Activated CD4-positive, alpha-beta T cell treated with anti-CD3 and anti-CD28 coated beads, Interleukin-2, amount 50 U/mL, for 1 hour (primary cell): Measurements from ENCODE around the gene SPAG4.

Experiments
- DNase-seq: peaks from one replicate; pipeline ENCODE4 v3.0.0-alpha.2; 2020

SPAG4 gene

DNA sequence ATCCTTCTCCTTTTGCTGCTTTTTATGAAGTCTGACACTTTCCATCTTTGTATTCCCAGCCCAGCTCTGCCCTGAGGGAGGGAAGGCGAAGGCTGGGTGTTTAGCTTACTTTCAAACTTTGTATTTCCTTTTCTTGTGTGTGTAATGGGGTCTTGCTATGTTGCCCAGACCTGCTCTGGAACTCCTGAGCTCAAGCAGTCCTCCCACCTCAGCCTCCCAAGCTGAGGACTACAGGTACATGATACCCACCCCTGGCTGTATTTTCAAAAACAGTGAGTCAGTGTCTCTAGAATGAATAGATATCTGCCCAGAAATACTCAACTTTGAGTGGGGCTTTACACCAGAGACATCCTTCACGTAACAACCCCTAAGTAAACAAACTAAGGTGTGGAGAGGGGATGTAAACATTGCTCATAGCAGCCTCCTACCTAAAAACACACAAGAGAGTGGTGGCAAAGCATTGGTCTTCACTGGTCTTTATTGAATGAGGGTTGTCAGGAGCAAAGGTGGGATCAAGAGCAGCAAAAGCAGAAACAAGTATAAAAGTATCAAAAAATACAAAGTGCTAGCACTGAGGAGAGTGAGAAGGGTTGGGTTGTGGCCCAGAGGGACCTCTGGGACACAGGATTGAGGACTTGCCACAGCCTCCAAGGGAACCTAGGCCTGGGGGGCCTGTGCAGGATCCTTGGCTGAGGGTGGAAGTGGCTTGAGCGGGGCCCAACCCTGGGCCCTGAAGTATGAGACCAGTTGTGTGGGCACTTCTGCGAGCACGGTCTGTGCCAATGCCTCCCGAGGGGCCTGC lies 10.2 kb downstream of the SPAG4 start:
- no peak for DNase-seq

DNA sequence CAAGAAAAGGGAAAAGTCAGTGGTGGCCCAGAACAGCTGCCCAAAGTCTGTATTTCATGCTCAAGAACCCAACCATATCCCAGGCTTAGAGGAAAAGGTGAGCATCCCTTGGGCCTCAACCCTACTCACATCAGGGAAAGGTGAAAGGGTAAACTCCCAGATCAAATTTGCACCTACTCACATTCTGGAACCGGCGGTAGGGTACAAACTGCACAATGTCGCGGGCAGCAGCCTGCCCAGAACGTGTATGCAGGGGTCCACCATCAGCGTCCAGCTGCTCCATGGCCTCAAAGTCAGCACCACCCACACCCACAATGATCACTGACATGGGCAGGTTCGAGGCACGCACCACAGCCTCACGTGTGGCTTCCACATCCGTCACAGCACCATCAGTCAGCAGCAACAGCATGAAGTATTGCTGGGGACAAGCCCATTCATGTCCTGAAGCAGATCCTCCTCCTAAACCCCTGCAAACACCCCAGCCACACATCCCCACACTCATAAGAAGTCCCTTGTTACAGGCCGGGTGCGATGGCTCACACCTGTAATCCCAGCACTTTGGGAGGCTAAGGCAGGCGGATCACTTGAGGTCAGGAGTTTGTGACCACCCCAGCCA lies 10.9 kb downstream of the SPAG4 start:
- DNase-seq, result no peak

DNA sequence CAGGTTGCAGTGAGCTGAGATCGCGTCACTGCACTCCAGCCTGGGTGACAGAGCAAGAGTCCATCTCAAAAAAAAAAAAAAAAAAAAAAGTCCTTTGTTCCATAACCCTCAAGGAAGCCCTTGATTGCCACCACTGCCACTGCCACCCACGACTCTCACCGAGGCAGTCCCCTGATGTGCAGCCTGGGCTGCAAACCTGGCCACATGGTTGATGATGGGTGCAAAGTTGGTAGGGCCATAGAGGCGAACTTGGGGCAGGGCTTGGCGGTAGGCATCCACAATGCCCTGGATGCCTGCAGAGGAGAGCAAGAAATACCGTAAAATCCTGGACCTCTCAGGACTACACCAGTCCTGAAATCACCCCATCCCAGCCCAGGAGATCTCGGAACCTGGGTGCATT lies 11.5 kb downstream of the SPAG4 start:
- DNase-seq, result no peak

DNA sequence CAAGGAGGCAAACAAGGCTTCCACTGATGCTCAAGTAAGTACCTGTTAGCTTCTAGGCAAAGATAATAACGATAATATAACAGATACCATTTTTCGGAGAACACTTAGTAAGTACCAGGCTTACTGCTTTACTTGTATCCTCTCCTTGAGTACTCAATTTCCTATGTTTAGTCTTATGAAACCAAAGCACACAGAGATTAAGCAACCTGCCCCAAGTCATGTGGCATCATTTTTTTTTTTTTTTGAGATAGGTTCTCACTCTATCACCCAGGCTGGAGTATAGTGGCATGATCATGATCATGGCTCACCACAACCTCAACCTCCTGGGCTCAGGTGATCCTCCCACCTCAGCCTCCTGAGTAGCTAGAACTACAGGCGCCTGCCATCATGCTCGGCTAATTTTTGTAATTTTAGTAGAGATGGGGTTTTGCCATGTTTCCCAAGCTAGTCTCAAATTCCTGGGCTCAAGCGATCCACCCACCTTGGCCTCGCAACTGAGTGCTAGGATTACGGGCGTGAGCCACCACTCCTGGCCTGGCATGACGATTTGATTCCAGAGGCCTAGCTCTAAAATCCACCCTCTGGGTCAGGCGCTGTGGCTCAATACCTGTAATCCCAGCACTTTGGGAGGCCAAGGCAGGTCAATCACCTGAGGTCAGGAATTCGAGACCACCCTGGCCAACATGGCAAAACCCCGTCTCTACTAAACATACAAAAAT lies 14.0 kb downstream of the SPAG4 start:
- no peak for DNase-seq

DNA sequence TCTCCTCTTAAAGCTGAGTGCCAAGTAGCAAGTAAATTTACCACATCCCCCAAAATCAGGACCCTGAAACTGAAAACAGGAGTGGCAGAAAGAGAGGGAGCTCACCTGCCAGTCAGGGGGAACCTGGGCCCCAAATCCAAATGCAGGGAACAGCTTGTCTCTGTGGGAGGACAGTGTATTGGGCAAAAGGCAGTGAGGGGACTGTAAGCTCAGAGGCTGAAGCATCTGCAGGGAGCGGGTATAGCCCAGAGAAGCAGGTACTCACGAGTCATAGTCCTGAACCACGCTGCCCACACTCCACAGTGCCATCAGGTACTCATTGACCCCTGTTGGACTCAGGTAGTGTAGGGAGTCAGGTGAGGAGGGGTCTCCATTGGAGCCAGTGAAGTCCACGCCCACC lies 15.0 kb downstream of the SPAG4 start:
- no peak for DNase-seq

DNA sequence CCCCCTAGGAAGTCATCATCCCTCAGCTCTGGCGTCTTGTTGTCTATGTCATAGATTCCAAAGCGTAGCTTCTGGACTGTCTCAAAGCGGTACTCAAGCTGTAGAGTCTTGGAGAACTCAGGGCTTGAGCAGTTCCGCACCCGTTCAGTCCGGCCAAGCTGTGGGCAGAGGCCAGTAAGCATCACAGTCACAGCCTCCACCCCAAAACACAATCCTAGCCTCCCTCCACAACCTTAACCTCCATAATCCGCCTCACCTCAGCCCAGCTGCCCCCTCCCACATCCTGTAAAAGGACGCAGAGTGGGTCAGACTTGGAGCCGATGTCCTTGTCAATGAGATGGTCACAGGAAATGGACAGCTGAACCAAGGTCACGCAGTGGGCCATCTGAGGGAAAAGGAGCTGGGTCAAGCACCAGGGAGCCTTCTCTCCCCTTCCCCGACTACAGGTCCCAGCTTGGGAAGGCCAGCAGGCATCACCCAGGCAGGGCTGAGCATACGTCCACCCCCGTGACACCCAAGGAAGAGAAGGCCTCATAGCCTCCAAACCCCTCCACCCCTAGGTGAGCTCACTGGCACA lies 17.0 kb downstream of the SPAG4 start:
- no peak for DNase-seq

DNA sequence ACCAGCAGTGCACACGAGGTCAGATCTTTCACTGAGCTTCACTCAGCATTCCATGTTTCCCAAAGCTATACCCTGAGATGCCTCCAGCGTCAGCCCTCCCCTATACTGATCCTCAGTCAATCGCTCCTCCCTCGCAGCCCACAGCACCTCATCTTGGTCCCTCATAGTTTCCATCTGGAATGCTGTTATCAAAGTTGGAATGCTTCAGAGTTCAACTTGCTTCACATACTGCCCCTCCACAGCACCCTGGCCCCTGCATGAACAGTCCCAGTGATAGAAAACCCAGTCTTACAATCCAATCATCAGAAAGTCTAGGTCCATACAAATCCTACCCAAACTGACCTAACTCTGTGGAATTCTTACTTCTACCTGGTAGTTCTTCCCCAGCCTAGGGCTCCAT lies 20.0 kb downstream of the SPAG4 start:
- DNase-seq, result no peak

DNA sequence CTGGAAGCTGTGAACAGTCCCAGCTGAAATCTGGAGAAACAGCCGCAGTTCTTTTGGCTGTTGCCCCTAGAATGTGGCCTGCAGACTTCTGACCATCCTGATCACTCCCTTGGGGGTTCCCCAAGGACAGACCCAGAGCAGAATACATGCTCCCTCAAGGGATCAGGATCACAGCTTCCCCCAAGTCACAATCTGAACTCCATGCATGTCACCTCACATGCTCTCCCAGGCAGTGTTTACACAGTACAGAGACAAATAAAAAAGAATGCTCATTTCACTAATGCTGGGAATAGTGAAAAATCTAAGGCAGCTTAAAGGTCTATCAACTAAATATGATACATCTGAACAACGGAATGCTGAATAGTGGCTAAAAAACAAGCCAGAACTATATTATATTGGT lies 20.5 kb downstream of the SPAG4 start:
- DNase-seq, result no peak

DNA sequence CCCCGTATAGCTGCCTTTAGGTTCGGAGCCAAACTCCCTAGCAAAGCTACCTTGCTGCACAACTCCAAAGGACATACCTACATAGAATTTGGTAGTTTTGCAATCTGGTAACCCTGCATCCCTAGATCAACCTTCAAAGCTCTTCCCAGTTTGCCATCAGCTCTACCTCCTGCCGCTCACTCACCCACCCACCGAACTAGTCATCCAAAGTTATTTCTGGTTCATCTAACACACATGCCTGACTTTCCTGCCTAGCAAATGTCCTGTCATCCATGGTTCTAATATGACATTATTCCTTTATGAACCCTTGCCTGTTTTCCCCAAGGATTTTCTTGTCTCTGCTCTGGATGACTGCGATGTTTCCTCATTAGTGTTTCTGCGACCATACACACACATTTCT lies 21.6 kb downstream of the SPAG4 start:
- no peak for DNase-seq

DNA sequence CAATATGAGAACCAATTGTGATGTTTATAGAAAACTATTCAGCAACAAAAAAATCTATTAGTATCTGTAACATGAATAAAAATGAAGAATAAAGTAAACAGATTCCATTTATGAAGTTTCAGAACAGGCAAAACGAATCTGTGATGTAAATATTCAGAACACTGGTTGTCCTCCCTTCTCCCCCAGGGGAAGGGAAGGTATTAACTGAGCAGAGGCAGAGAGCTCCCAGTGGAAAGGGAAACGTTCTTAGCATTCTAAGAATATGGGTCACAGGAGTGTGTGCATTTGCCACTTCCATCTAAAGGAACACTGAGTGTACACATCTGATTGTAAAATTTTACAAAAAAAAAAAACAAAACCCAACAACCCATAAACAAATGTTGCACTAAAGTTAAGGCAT lies 23.1 kb downstream of the SPAG4 start:
- DNase-seq, result no peak

DNA sequence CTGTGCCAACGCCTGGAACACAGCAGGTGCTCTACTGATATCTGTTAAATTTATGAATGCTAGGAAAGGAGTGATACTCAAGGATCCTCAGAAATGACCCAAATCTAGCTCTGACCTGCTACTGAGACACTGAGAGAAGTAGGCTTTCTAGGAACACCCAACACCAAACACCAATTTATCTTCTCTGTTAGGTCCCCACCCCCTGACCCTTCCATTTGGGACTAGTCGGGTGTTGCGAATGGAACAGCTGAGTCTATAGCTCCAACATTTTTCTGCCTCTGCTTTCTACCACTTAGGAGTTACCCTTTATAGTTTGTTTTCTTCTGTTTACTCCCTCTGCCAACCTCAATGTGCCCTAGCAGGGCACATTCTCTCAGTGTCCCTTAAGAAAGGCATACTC lies 25.1 kb downstream of the SPAG4 start:
- no peak for DNase-seq

DNA sequence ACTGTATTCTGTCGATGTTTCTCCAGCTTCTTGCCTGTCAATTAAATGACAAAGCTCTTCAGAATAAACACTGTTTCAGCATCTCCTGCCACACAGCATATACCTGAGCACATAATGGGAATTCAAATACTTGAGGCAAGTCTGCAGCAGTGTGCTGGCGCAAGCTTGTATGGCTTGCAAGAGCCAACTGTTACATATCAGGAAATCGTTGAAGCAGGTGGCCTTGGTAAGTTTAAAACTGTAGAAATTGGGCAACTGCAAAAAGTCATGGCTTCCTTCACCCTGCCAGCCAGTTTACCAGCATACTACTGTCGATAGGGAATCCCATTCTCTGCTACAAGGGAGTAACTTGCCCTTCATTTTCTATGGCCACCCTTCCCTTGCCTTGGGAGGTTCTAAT lies 26.1 kb downstream of the SPAG4 start:
- DNase-seq, result no peak

DNA sequence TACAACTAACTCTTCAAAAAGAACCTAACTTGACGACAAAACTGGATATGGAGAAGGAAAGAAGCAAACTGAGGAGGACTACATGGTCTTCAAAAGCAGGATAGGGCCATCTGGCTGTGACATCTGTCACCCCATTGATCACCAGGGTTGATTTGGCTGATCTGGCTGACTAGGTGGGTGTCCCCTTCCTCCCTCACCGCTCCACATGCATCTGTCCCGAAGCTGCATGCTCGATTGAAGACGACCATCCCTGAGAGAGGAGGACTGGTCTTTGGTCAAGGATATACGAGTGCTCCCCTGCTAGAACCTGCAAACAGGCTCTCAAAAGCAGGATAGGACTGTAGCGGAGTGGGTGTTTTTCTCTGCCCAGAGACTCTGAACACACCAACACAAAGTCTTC lies 27.4 kb downstream of the SPAG4 start:
- DNase-seq, result no peak

DNA sequence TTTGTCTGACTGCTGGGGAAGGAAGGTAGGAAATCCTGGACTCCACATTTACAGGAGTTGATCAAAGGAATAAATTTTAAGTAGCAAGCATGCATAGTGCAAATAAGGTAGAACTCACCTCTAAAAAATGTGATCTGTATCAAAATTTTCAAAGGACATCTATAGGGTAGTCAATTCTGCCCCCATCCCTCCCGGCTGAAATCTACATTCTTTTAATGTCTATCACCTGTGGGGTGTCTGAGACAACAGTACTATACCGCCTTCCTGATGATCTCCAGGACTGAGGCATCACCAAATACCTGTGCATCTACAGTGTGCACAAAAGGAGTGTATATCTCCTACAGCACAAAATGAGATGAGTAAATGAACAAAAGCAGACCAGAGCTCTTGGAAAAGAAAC lies 29.2 kb downstream of the SPAG4 start:
- DNase-seq, result no peak

DNA sequence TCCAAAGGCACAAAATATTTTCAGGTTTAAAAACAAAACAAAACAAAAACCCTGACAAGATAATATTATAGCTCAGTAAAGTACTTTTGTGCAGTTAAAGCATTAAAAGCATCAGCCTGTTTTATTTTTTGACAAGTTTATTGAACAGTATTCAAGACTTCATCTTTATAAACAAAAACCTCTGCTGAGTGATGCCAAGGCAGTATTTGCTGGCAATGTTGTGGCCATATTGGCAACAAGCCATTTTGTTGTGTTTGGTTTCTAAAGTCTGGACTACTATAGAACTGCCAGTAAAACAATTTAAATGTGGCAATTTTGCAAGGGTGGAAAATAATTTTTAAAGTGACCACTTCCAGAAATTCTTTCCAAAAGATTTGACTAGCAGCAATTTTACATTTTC lies 33.2 kb downstream of the SPAG4 start:
- DNase-seq, result no peak

DNA sequence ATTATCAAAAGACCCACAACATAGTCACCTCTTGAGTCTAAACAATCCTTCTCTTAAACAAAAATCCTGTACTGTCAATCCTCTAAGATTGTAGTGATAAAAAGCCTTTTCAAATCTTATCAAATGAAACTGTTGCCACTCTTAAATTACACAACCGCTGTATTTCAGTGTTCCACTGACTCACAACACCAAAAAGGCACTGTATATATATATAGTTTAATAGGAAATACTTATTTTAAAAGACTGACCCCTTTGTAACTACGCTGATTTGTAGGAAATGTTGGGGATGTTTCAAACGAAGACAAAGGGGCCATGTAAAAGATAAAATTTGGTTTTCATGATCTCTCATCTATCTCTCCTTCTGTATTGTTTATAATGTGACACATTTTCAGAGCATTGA lies 35.0 kb downstream of the SPAG4 start:
- DNase-seq, result no peak

DNA sequence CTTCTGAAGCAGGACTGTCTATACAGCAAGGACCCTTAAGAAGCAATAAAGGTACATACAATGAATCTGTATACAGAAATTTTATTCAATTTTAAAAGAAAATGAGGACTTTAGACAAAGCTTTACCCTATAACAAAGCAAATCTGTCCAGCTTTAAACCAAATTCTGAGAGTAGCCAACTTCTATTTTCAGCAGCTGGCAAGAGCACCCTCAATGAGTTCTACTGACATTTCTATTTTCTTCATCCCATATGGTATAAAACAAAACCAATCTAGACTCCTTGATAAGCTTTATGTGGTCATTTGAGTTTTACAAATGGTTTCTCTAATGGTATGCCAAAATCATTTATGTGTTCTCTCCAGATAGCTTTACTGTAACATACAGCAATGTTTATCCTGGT lies 36.3 kb downstream of the SPAG4 start:
- DNase-seq, result no peak

DNA sequence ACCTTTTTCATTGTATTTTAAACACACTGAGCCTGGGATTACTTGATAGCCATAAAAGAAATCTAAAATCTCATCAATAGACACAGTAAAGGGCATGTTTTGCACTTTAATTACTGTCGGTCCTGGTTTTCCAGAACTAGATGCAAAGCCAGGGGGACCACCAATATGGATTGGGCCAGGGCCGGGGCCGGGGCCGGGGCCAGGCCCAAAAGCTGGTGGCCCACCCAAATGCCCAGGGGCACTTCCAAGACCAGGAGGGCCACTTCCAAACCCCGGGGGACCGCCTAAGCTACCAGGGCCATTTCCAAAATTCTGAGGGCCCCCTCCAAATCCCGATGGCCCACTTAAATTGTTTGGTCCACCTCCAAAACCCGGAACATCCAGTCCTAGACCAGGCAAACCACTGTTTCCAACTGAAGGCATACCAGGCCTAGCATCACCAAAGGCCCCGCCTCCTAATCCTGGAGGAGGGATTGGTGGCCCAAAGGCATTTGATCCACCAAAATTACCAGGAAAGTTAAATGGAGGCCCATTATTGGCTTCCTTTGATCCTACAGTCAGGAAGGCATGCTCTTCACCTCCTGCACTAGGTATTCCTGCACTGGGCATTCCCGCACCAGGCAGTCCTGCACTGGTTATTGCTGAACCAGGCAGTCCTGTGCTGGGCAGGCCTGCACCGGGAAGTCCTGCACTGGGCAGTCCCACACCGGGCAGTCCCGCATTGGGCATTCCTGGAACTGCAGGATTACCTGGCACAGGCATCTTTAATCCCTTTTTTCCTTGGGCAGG lies 37.2 kb downstream of the SPAG4 start:
- DNase-seq, result no peak

DNA sequence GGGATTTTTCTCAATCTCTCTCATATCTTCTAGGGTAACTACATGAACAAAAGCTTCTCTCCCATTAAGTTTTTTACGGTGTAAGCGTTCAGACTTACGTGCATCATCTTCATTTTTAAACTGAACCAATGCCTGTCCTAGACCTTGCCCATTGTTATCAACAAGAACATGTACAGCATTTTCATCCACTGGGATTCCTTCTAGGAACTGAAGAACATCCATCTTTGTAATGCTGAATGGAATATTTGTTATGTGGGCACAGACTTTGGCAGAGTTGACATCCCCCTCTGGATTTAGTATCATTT lies 37.8 kb downstream of the SPAG4 start:
- no peak for DNase-seq

DNA sequence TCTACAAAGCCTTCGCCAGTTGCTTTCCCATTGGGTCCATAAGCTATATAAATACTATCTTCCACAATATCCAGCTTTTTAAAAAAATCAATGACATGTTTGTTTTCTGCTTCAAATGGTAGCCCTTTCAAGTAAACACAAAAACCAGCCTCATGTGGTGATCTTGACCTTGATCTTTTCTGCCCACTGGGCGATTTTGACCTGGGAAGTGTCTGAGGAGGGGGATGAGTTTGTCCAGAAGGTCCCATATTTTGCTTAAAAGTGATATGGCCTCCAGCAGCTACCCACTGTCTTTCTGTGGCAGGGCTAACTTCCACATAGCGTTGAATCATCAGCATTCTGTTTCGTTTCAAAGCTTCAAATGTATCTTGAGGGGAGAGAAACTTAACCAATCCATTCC lies 38.3 kb downstream of the SPAG4 start:
- DNase-seq, result no peak

DNA sequence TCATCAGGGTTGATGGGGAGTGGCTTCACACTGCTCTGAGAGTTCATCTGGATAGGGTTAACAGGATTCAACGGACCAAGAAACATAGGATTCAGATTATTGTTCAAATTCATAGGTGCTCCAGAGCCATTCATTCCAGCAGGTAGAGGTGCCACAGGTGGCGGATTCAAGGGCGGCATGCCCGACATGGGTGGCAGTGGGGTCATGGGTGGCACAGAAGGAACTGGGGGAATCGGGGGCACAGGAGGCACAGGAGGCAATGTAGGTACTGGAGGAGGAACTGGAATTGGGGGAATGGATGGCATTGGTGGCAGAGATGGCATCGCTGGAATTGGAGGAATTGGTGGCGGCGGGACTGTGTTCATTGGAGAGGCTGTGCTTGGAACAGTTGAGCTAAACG lies 38.8 kb downstream of the SPAG4 start:
- DNase-seq, result no peak

DNA sequence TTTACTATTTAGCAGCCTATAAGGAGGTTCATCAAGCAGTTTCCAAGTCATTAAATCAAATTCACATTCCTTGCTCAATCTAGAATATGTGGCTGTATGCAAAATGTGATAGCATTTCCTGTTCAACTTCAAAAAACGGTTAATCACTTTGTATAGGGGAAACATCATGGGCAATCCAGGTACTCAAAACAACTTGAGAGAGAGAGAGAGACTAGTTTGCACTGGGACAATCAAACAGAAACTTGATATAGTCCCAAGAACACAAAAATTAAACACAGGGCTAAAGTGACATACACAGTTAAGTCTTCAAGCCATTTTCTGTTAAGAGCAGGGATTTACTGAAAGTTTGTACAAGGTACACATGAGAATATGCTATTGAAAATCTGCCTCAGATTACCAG lies 41.6 kb downstream of the SPAG4 start:
- no peak for DNase-seq
